Hippocampal formation (tissue), 2 donors: ENCODE results near the gene PSKH1.
"Not testable (repeated sequence)": the region's sequence is repeated elsewhere in the genome, so short reads cannot be mapped to it uniquely, and the experiment has no call there.

Source experiments
- DNase-seq, 2 donors: peaks; one replicate each; lab custom pipeline; 2025; lab: John Stamatoyannopoulos, UW

The PSKH1 gene

DNA sequence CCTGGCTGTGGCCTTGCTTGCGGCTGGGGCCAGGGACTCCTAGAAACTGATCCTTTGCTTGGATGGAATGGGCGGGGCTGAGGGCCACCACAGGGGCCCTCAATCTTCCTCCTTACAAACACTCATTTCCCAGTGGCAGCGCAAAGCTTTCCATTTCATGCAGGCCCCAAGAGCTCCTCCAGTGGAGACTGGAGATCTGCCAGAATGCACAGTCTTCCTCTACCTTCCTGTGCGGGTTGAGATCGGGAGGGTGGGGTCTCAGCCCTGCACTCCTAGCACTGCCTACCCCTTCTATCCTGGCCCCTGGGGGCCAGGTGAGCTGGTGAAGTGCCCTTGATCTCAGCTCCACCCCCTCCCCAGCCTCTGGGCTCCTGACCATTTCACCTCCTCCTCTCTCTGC, 6.7 kb upstream of the PSKH1 start:
- no peak for DNase-seq

DNA sequence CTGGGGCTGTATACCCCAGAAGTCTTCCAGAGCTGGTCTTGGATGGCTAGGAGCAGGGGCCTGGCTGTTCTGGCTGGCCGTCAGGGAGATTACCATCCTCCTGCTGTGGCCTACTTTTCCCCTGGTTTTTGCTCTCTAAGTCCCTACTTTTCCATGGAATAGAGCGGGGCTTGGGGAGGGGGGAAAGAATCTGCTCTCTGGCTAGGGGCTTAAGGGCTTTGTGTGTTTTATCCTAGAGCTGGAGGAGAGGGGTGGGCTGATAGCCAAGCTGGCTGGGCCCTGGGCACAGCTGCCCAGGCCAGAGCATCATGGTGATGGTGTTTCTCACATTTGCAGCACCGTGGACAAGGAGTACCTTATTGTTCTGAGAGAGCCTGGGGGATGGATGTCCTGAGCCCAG, 4.7 kb upstream of the PSKH1 start:
- no peak for DNase-seq

GRCh38 chr16:67892375-67892774, 679 bp upstream of the PSKH1 start:
- no peak for DNase-seq

DNA sequence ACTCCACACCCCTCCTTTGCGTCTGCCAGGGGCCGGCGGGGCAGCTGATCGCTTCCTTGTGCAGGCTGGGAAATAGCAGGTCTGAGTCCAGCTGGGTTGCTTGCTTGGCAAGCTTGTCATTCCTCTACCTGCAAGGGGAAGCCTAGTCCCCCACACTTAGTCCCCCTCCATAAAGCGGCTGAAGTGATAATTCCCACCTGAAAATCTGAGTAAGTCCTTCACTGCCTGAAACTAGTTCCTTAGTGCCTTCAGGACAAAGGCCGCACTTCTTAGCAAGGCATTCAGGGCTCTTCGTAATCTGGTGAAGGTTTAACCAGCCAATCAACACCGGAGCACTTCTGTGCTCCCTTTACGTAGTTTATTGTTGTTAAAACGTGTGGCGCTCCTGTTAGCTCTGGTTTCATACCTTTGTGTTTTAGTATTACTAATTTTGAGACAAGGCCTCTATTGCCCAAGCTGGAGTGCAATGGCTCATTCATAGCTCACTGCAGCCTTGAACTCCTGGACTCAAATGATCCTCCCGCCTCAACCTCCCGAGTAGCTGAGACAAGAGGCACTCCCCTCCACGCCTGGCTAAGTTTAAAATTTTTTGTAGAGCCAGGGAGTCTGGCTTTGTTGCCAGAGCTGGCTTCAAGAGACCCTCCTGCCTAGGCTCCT, 817 bp downstream of the PSKH1 start:
- no peak for DNase-seq

DNA sequence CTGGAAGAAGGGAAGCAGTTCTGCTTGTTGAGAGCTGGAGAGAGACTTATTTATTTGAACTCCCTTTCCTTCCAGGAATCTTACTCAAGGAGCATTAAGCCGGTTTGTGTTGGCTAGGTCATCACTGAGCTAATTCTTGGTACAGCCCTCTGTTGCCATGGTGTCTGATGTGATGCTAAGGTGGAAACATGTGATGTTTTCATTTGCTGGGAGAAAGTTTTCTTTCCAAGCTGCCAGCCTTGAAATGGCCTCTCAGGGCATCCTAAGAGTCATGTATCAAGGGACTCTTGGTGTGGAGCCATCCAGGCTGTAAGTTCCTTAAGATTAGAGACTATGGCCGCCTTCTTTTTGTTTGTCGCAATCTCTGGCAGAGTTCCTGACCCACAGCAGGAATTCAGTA, 4.2 kb downstream of the PSKH1 start:
- no peak for DNase-seq

DNA sequence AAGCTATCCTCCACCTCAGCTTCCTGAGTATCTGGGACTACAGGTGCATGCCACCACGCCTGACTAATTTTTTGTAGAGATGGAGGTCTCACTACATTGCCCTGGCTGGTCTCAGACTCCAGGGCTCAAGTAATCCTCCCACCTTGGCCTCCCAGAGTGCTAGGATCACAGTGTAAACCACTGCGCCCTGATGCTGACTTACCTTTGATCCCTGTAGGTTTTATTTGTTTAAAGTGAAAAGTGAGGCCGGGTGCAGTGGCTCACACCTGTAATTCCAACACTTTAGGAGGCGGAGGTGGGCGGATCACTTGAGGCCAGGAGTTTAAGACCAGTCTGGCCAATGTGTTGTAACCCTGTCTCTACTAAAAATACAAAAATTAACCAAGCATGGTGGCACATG, 8.7 kb downstream of the PSKH1 start:
- no peak for DNase-seq

DNA sequence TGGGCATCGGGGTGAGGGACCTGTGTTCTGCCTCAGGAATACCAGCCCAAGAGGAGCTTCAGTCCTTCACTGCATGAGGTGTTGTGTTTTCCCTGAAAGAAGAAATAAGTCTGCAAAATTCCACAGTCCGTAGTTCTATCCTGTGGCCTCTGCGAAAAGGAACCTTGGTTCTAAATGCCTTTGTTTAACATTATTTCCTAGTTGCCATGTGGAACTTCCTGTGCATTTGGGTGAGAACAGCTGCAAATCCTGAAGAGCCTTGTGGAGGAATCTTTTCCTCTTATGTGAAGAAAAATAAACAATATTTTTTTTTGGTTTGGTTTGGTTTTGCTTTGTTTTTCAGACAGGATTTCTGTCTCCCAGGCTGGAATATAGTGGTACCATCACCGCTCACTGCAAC, 9.8 kb downstream of the PSKH1 start:
- DNase-seq = no peak

DNA sequence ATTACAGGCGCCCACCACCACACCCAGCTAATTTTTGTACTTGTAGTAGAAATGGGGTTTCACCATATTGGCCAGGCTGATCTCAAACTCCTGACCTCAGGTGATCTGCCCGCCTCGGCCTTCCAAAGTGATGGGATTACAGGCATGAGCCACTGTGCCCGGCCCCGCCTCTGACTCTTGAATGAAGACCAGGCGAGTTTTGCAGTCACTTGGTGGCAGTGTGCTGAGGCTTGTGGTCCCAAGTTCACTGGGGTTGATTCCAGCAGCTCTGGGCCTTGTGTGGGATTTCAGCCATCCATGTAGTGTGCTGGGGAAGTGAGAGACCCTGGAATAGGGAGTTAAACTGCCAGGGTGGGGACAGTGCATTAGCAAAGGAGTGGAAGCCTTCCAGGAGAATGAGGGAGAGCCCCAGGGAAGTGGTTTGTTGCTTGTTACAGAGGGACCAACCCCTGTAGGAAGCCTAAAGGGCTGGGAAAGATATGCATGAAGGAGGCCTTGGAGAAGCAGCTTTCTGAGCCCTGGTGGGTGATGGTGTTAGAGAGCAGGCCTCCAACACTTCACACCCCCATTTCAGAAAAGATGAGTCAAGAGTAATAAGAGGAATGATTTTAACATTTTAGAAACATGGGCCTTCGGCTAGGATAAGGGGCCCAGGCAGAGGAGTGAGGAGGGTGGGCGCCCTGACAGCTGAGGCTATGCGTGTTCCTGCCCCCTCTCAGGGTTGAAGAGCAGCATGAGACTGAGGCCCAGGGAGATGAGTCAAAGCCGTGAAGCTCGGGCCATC, 14.5 kb downstream of the PSKH1 start:
- no peak for DNase-seq

- DNase-seq = no peak
Observed at GRCh38 chr16:67909056-67909742, 16.1 kb downstream of the PSKH1 start.

- DNase-seq = peak; percentile 85 to 90
Observed at GRCh38 chr16:67910158-67910557, 17.1 kb downstream of the PSKH1 start.

DNA sequence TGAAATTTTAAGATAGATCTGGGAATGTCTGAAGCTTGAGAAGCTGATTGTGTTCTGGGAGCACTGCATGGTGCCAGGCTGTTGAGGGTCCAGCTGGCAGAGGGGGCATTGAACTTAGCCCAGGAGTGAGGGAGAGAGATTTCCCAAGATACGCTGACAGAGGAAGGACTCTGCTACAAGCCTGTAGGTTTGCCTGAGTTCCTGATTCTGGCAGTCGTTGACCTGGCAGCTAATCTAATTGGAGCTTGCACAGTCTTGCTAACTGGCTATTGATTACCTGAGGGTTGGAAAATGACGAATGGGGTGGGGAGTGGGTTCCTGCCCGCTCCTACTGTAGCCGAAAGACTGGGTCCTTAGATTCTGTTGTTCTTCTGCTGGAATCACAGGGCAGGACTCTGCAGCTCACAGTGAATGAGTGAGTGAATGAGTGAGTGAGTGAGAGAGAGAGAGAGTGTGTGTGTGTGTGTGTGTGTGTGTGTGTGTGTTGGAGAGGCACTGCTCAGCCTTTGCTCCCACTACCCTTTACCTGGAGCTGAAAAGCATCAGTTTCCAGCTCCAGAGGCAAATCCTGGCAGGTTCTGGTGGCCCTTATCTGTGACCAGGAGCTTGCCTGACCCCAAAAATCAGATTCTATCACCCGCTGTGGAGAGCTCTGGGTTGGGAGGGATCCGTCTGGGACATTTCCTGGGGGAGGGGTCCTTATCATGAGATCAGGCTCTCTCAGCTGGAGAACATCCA, 21.9 kb downstream of the PSKH1 start:
- DNase-seq = no peak

GRCh38 chr16:67915496-67915769, 22.4 kb downstream of the PSKH1 start:
- DNase-seq = not testable (repeated sequence)

GRCh38 chr16:67915831-67916723, 23.0 kb downstream of the PSKH1 start:
- DNase-seq = no peak

- DNase-seq = peak in 1 of 2 donors; percentile 50
Observed at GRCh38 chr16:67917140-67917851, 24.2 kb downstream of the PSKH1 start.

- DNase-seq = no peak
Observed at GRCh38 chr16:67917852-67918236, 24.8 kb downstream of the PSKH1 start.

- no peak for DNase-seq
Observed at GRCh38 chr16:67919622-67920221, 26.7 kb downstream of the PSKH1 start.

DNA sequence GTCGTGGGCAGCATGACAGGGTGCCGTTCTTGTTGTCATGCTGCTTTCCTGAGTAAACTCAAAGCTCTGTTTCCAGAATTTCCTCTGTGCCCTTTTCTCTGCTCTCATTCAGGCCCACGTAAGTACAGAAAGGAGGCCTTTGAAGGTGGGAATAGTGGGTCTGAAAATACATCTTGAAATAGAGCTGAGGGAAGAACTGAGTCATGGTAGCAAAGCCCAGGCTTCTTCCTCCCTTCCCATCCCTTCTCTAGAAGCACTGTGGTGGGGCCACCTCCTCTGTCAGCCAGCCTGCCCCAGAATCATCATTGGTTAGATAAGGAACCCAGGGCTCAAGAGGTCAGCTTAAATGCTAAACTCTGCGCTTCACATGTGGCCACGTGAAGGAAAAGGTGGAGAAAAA, 29.2 kb downstream of the PSKH1 start:
- no peak for DNase-seq

DNA sequence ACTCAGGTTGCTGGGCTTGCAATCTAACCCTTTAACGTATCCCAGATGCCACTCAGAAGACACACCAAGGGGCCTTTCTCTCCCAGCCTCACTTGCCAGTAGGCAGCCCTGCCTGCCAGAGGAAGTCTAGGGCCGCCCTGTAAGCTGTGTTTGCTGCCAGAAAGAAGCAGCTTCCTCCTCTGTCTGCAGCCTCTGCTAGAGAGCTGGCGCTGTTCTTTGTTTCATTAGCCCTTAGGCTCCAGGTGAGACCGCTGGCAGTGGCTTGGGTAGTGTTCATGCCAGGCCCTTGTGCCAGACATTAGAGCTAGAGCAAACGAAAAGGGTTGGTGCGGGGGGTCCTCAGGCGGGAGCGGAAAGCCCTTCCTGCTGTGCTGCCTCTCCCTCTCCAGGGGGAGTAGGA, 29.7 kb downstream of the PSKH1 start:
- DNase-seq = no peak

- no peak for DNase-seq
Observed at GRCh38 chr16:67923414-67924116, 30.5 kb downstream of the PSKH1 start.
